Lower lobe of right lung (tissue), 2 donors: ENCODE results near the gene ZEB2. TPM values are rescaled to one million over a fixed set of nuclear protein-coding genes. Genes with fewer than 3 reads are reported as not detected.

Experiments used
- ATAC-seq, 2 donors: fragments of 200-7000 bp; cut with Tn5 transposase; one replicate each; pipeline ENCODE4 v1.9.1; 2020 to 2022; ENCODE audit warnings: mild to moderate bottlenecking in 2 of 2, moderate library complexity in 2 of 2
- DNase-seq: peaks from one replicate; pipeline ENCODE4 v3.0.0-alpha.2; 2020
- H3K27ac ChIP-seq: fragments of 200-600 bp; one replicate; pipeline ENCODE4 v1.8.0; 2022
- H3K27me3 ChIP-seq: fragments of 200-600 bp; one replicate; pipeline ENCODE4 v1.8.0; 2022; ENCODE audit warnings: low read depth
- H3K36me3 ChIP-seq: fragments of 200-600 bp; one replicate; pipeline ENCODE4 v1.8.0; 2022; ENCODE audit warnings: mild to moderate bottlenecking
- H3K4me1 ChIP-seq: fragments of 200-600 bp; one replicate; pipeline ENCODE4 v1.8.0; 2022
- H3K4me3 ChIP-seq: fragments of 200-600 bp; one replicate; pipeline ENCODE4 v1.8.0; 2022; ENCODE audit warnings: mild to moderate bottlenecking
- H3K9me3 ChIP-seq: fragments of 200-600 bp; one replicate; pipeline ENCODE4 v1.8.0; 2022
- intact Hi-C: fragments of 100-400 bp; cut with DNase I; formaldehyde crosslinking; loops from one replicate; pipeline ENCODE4 v1.11.0; 2022
- total RNA-seq: library from RNA; stranded (reverse); fragmentation: NEBNext Ultra II Directional; extraction: Animal tissue kit (Norgen Biotek cat#: 25700); gene quantifications from one replicate; pipeline ENCODE4 v1.2.1, GENCODE V29; 2021
- TF ChIP-seq, protein P1 (sequence below): fragments of 200-600 bp; IDR thresholded peaks from one replicate; pipeline ENCODE4 v1.8.0; 2022; ENCODE audit warnings: antibody characterized with exemption, mild to moderate bottlenecking
- donor health status: DM: no; HTN: yes; CAD: no; lungs with severe emphysema.

Gene ZEB2
- total RNA-seq, 1 donor from 2014 or later = 220 TPM

DNA sequence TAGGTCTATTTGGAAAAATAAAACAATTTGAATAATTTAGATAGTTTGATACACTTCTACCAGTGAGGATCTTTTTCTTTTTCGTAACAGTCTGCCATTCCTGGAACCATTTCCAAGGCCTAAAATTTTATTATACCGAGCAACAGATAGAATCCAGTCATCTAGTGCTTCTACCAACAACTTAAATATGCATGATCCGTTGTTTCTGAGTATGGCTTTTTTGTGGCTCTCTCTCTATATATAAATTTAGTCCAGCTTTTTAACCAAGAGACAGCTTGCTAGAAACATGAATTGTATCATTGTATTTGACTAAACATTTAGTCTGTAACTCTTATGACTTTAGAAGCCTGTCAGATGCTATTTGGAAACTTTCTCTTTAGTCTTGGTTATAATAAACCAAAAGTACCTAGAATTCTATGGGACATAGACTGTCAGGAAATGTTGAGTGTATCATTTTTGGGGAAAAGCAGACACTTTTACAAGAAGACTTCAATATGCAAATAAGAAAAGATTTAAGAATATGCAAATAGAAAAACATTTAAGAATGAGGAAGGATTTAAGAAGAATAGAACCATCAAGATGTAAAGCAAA, 161.4 kb downstream of the ZEB2 start:
- ATAC-seq (no peak), DNase-seq (no peak)
- H3K36me3 ChIP-seq = no peaks in the 10 kb centered on the region
- no peak overlapping the region for H3K27ac ChIP-seq
- TF ChIP-seq, protein P1, sequence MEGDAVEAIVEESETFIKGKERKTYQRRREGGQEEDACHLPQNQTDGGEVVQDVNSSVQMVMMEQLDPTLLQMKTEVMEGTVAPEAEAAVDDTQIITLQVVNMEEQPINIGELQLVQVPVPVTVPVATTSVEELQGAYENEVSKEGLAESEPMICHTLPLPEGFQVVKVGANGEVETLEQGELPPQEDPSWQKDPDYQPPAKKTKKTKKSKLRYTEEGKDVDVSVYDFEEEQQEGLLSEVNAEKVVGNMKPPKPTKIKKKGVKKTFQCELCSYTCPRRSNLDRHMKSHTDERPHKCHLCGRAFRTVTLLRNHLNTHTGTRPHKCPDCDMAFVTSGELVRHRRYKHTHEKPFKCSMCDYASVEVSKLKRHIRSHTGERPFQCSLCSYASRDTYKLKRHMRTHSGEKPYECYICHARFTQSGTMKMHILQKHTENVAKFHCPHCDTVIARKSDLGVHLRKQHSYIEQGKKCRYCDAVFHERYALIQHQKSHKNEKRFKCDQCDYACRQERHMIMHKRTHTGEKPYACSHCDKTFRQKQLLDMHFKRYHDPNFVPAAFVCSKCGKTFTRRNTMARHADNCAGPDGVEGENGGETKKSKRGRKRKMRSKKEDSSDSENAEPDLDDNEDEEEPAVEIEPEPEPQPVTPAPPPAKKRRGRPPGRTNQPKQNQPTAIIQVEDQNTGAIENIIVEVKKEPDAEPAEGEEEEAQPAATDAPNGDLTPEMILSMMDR = no peak
- H3K9me3 ChIP-seq = no peaks in the 10 kb centered on the region
- intact Hi-C loops = no loop called here
- no peaks in the 10 kb centered on the region for H3K27me3 ChIP-seq
- no peak overlapping the region for H3K4me3 ChIP-seq
- peaks cover 5% of the 10 kb centered on the region for H3K4me1 ChIP-seq

DNA sequence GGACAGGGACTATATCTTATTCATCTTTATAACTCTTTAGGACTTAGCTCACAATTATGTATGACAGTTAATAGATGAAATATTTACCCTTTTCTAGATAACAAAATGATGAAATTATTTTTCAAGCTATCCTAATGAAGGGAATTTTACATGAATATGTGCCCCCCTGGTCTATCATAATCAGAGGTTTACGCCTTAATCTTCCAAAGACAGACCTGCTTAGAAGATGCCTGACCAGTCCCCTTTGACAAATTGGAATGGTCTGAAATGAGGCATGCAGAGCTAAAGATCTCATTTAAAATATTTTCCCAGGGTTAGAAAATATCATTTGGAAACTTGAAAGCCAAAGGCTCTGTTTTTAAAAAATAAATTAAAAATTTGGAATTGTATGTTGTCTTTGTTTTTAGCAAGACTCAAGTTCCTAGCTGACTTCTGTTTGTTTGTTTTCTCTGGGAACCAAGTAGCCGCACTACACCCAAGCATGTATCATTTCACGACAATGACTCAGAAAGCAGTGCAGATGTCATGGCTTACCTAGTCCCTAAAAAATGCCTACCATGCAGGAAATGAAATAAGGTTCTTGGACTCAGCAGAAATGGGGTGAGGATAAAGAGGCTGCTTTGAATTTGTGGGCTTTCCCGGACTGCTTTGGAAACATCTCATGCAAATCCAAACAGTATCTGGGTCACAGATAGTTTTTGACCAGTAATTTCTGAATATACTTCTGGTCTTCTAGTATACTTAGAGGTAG, 162.1 kb downstream of the ZEB2 start:
- no peak overlapping the region for H3K27ac ChIP-seq
- no peak for DNase-seq

DNA sequence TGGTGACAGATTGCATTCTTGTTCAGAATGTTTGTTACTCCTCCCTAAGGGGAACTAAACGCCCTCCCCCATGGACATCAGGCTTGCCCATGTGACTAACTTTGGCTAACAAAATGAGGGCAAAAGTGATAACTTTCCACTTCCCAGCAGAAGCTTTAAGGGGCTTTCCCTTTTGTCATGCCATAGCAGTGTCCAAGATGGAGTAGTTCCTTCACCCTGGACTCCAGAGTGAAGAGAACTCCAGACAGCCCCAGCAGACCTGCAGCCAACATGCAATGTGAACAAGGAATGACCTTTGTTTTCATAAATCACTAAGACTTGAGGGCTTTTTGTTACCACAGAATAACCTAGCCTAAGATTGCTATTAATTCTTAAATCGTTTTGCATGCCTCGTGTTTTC, 163.5 kb downstream of the ZEB2 start:
- peak; percentile 67 to 73 for ATAC-seq
- no peaks in the 10 kb centered on the region for H3K9me3 ChIP-seq
- peak overlapping the region; percentile 16 for H3K27ac ChIP-seq
- intact Hi-C loops = no loop called here
- TF ChIP-seq, protein P1 = no peak
- H3K27me3 ChIP-seq = no peaks in the 10 kb centered on the region
- peaks cover 5% of the 10 kb centered on the region for H3K4me1 ChIP-seq
- no peaks in the 10 kb centered on the region for H3K36me3 ChIP-seq
- DNase-seq = no peak
- H3K4me3 ChIP-seq = no peak overlapping the region

More for the DNA sequence above, 162.1 kb downstream of the ZEB2 start:
- no peaks in the 10 kb centered on the region for H3K27me3 ChIP-seq
- peak; percentile 63 to 88 for ATAC-seq
- H3K9me3 ChIP-seq = no peaks in the 10 kb centered on the region
- peaks cover 5% of the 10 kb centered on the region for H3K4me1 ChIP-seq
- intact Hi-C loops = no loop called here
- H3K36me3 ChIP-seq = no peaks in the 10 kb centered on the region
- TF ChIP-seq, protein P1 = no peak
- H3K4me3 ChIP-seq = no peak overlapping the region

DNA sequence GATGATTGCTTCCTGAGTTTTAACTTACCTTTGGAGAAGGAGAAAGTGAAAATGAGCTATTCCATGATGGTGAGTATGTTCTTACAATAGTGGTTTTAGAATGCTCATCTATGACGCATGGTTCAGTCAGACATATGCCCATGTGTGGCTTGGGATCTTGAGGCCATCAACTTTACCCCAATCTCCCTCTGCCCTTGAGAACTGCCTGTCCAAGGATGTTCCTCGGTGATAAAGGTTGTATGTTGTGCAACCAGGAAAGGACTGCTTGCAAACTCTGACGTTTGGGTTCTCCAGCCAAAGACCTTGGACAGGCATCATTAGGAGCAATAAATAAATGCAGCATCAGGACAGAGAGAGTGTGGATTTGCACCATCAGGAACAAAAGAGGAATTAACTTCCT, 165.0 kb downstream of the ZEB2 start:
- intact Hi-C loops = no loop called here
- TF ChIP-seq, protein P1 = no peak

DNA sequence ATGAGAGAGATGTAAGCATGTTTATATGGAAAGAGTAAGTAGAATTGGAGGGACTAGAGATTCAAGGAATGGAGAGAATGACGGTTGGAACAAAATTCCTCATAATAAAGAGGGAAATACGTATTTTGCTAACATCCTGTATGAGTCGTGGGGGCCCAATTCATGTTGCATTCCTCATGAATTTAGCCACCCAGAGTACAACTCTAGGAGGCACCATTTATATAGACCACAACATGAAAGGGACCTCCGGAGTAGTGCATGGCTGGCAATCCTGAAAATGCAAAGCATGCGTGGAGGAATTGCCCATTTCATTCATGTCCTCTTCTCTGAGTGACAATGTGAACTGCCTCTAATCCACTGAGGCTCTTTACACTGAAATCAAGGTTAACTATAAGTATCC, 168.2 kb downstream of the ZEB2 start:
- Histone ChIP-seq H3K4me1 (no peaks in the 10 kb centered on the region), H3K27ac (no peak overlapping the region), H3K4me3 (no peak overlapping the region), H3K9me3 (no peaks in the 10 kb centered on the region), H3K27me3 (no peaks in the 10 kb centered on the region), H3K36me3 (no peaks in the 10 kb centered on the region)
- TF ChIP-seq, protein P1 = no peak
- DNase-seq (no peak), ATAC-seq (no peak)
- intact Hi-C loops = no loop called here

More for the DNA sequence above, 165.0 kb downstream of the ZEB2 start:
- Histone ChIP-seq H3K4me3 (no peak overlapping the region), H3K9me3 (no peaks in the 10 kb centered on the region), H3K27ac (no peak overlapping the region), H3K36me3 (no peaks in the 10 kb centered on the region), H3K27me3 (no peaks in the 10 kb centered on the region), H3K4me1 (peaks cover 5% of the 10 kb centered on the region)
- no peak for DNase-seq
- peak in 1 of 2 donors; percentile 18 for ATAC-seq
